ENCODE data around the gene ARMH2. TPM values are rescaled to one million over a fixed set of nuclear protein-coding genes. Genes with fewer than 3 reads are reported as not detected.

The ARMH2 gene
- total RNA-seq, 4 donors from 2014 or later, result not detected

DNA sequence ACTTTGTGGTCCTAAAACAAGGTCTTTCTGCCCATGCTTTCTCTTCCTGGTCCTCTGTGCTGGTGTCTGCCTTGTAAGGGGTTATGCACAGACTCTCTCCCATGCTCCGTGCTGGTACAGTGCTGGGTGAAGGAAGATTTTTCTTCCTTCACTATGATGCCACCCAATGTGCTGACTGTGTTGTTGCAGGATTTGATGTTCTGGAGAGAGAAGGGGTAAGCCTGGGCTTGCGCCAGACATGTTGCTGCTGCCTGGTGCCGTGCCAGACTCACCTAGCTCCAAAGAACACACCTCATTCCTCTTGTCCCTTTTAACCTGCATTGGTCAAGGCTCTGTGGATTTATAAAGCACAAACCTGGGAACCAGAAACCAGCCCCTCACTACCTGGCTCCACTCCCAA lies 28.4 kb upstream of the ARMH2 start:
- no peak overlapping the region for H3K27ac ChIP-seq
- H3K9me3 ChIP-seq, result no peaks in the 10 kb centered on the region
- no peaks in the 10 kb centered on the region for H3K36me3 ChIP-seq
- H3K4me1 ChIP-seq, result peaks cover 19% of the 10 kb centered on the region
- no peak for DNase-seq (ENCODE audit: low spot score in 2 of 2)
- no peaks in the 10 kb centered on the region for H3K27me3 ChIP-seq
- WGBS, result 52% methylated on average over 3 of the region's 3 CpGs
- TF ChIP-seq, protein P1, sequence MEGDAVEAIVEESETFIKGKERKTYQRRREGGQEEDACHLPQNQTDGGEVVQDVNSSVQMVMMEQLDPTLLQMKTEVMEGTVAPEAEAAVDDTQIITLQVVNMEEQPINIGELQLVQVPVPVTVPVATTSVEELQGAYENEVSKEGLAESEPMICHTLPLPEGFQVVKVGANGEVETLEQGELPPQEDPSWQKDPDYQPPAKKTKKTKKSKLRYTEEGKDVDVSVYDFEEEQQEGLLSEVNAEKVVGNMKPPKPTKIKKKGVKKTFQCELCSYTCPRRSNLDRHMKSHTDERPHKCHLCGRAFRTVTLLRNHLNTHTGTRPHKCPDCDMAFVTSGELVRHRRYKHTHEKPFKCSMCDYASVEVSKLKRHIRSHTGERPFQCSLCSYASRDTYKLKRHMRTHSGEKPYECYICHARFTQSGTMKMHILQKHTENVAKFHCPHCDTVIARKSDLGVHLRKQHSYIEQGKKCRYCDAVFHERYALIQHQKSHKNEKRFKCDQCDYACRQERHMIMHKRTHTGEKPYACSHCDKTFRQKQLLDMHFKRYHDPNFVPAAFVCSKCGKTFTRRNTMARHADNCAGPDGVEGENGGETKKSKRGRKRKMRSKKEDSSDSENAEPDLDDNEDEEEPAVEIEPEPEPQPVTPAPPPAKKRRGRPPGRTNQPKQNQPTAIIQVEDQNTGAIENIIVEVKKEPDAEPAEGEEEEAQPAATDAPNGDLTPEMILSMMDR (IDR thresholded peaks at IDR 0.05), result no peak
- TF ChIP-seq POLR2AphosphoS5 (IDR thresholded peaks at IDR 0.05) (no peak), POLR2A (IDR thresholded peaks at IDR 0.05) (no peak), EP300 (IDR thresholded peaks at IDR 0.05) (no peak)
- no peak overlapping the region for H3K4me3 ChIP-seq

- H3K9me3 ChIP-seq, result no peaks in the 10 kb centered on the region
- TF ChIP-seq EP300 (IDR thresholded peaks at IDR 0.05) (no peak), POLR2AphosphoS5 (IDR thresholded peaks at IDR 0.05) (no peak), POLR2A (IDR thresholded peaks at IDR 0.05) (no peak)
- TF ChIP-seq, protein P1 (IDR thresholded peaks at IDR 0.05), result no peak
- DNase-seq (ENCODE audit: low spot score in 2 of 2), result no peak
- no peak overlapping the region for H3K4me3 ChIP-seq
- H3K4me1 ChIP-seq, result peaks cover 8% of the 10 kb centered on the region
- H3K27me3 ChIP-seq, result no peaks in the 10 kb centered on the region
- H3K36me3 ChIP-seq, result no peaks in the 10 kb centered on the region
- 63% methylated on average over 2 of the region's 2 CpGs for WGBS
- H3K27ac ChIP-seq, result no peak overlapping the region
Observed at GRCh38 chr6:24825130-24825630, 26.5 kb upstream of the ARMH2 start.

DNA sequence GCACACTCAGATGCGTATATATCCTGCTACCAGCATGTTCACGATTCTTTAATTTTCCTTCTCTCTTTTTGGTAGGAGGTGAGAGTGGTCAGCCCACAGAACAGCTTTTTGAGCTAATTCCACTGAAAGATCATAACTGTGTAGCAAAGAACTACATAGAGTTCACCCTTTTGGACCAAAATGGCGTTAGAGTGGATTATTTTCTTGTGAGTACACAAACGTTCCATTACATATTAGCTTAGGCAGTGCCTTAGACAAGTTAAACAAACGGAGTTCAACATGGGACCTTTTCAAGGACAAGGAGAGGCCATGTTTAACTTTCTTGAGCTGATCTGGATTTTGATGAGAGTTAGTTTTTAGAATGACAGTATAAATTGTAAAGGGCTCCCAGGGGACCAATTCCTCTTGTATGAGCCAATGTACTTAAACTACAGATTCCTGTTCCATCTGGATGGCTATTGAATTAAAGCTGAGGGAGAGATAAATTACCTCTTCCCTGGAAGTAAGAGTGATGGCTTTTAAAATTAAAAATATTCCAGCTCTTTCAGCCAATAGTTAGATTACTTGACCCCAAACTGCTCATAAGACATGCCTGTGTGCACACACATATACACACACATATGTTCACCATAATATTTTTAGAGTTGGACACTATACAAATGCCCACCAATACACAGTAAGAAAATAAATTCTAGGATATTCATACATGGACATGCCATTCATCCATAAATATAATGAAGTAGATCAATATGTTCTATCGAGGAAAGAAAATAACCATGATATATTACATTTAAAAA lies 25.6 kb upstream of the ARMH2 start:
- H3K27me3 ChIP-seq, result no peaks in the 10 kb centered on the region
- 95% methylated on average over 6 of the region's 6 CpGs for WGBS
- no peak for DNase-seq (ENCODE audit: low spot score in 2 of 2)
- H3K36me3 ChIP-seq, result no peaks in the 10 kb centered on the region
- TF ChIP-seq, protein P1 (IDR thresholded peaks at IDR 0.05), result no peak
- H3K4me3 ChIP-seq, result no peak overlapping the region
- H3K9me3 ChIP-seq, result no peaks in the 10 kb centered on the region
- H3K27ac ChIP-seq, result no peak overlapping the region
- peaks cover 8% of the 10 kb centered on the region for H3K4me1 ChIP-seq

DNA sequence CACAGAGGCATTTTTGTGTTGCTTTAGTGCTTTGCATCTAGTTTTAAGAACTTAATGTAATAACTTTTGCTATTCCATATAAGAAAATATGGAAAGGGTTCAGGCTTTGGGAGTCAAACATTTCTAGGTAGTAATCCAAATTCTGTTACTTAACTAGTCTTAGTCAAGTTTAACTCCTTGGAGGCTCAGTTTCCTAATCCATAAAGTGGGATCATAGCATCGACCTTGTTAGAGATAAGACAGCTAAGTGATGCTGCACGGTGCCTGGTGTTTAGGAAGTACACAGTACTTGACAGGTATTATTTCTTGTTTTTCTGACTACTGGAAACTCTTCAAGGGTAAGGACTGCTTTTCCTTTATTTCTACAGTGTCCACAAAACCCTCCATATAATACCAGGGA lies 24.5 kb upstream of the ARMH2 start:
- peaks cover 8% of the 10 kb centered on the region for H3K4me1 ChIP-seq
- no peaks in the 10 kb centered on the region for H3K36me3 ChIP-seq
- DNase-seq (ENCODE audit: low spot score in 2 of 2), result no peak
- H3K9me3 ChIP-seq, result no peaks in the 10 kb centered on the region
- TF ChIP-seq EP300 (IDR thresholded peaks at IDR 0.05) (no peak), POLR2A (IDR thresholded peaks at IDR 0.05) (no peak), POLR2AphosphoS5 (IDR thresholded peaks at IDR 0.05) (no peak)
- TF ChIP-seq, protein P1 (IDR thresholded peaks at IDR 0.05), result no peak
- WGBS, result 87% methylated on average over 2 of the region's 2 CpGs
- no peak overlapping the region for H3K4me3 ChIP-seq
- H3K27me3 ChIP-seq, result no peaks in the 10 kb centered on the region
- no peak overlapping the region for H3K27ac ChIP-seq

DNA sequence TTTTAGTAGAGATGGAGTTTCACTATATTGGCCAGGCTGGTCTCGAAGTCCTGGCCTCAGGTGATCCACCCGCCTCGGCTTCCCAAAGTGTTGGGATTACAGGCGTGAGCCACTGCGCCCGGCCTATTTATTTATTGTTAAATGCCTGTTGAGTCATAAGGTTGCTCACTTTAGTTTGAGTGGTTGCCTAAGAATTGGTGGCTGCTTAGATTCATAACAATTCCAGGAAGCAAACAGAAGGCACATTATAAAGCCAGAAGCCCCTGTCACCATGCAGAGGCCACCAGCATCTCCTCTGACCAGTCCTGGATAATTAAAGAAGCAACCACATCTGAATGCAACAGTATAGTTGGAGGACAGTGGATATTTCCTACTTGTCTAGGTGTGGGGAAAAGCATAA lies 24.0 kb upstream of the ARMH2 start:
- no peaks in the 10 kb centered on the region for H3K27me3 ChIP-seq
- DNase-seq (ENCODE audit: low spot score in 2 of 2), result no peak
- no peaks in the 10 kb centered on the region for H3K36me3 ChIP-seq
- H3K4me3 ChIP-seq, result no peak overlapping the region
- no peaks in the 10 kb centered on the region for H3K9me3 ChIP-seq
- H3K4me1 ChIP-seq, result peaks cover 8% of the 10 kb centered on the region
- TF ChIP-seq EP300 (IDR thresholded peaks at IDR 0.05), result no peak
- no peak for TF ChIP-seq POLR2AphosphoS5 (IDR thresholded peaks at IDR 0.05)
- TF ChIP-seq, protein P1 (IDR thresholded peaks at IDR 0.05), result no peak
- H3K27ac ChIP-seq, result no peak overlapping the region
- 86% methylated on average over 6 of the region's 6 CpGs for WGBS

All from suprapubic skin (tissue), 4 donors.